ENCODE results near the gene TMA7. TPM values are rescaled to one million over a fixed set of nuclear protein-coding genes. Genes with fewer than 3 reads are reported as not detected.

Gene TMA7
- total and polyA plus RNA-seq, 10 of the 15 experiments (the other 5 are each of a cell fraction or from before 2014, with no cell fraction given) = 319 to 1,760 (median 752) TPM

- TF ChIP-seq MLLT1 (IDR thresholded peaks at IDR 0.05) (no peak; the same call in 1 of the 2 replicates), SMAD5 (IDR thresholded peaks at IDR 0.05; ENCODE audit: low read depth) (no peak), PRDM15 (CRISPR knock-in tag; IDR thresholded peaks at IDR 0.05) (no peak), HDAC2 (IDR thresholded peaks at IDR 0.05) (no peak), E2F4 (IDR thresholded peaks at IDR 0.05; ENCODE audit: low read depth, low read length) (no peak), IKZF1 (conservative IDR thresholded peaks at IDR 0.05) (0 out of 2 replicates have a peak, but pooled peaks have one; percentile 1), CBFB (IDR thresholded peaks at IDR 0.05; ENCODE audit: low read depth) (no peak), NFYB (IDR thresholded peaks at IDR 0.05; ENCODE audit: insufficient read depth, low read depth, low read length) (no peak), NFYA (IDR thresholded peaks at IDR 0.05; ENCODE audit: borderline replicate concordance, low read depth, low read length) (no peak), IRF5 (IDR thresholded peaks at IDR 0.05; ENCODE audit: borderline replicate concordance) (no peak), YY1 (IDR thresholded peaks at IDR 0.05; ENCODE audit: low read depth, low read length) (0 out of 2 replicates have a peak, but pooled peaks have one; percentile 4), SREBF2 (IDR thresholded peaks at IDR 0.05; ENCODE audit: low read length) (no peak), NRF1 (conservative IDR thresholded peaks at IDR 0.05; ENCODE audit: low read depth, low read length) (no peak), SREBF1 (IDR thresholded peaks at IDR 0.05; ENCODE audit: low read length) (no peak), RBBP5 (conservative IDR thresholded peaks at IDR 0.05) (no peak), RAD21 (IDR thresholded peaks at IDR 0.05; ENCODE audit: insufficient read depth, low read depth, low read length) (no peak), SMC3 (IDR thresholded peaks at IDR 0.05; ENCODE audit: borderline replicate concordance, low read length) (0 out of 2 replicates have a peak, but pooled peaks have one; percentile 8), GATAD2B (conservative IDR thresholded peaks at IDR 0.05; ENCODE audit: low read depth) (no peak), CHD1 (IDR thresholded peaks at IDR 0.05; ENCODE audit: low read depth, low read length) (no peak), RAD51 (IDR thresholded peaks at IDR 0.05) (no peak), MTA3 (IDR thresholded peaks at IDR 0.05; ENCODE audit: borderline replicate concordance, low read length) (peak; percentile 45; the same call in 1 of the 2 replicates), CREB1 (IDR thresholded peaks at IDR 0.05; ENCODE audit: low read depth) (no peak), ZNF207 (IDR thresholded peaks at IDR 0.05; ENCODE audit: borderline replicate concordance) (no peak), POLR2AphosphoS5 (IDR thresholded peaks at IDR 0.05; ENCODE audit: low read length) (peak; percentile 40; the same call in 1 of the 2 replicates), MAX (IDR thresholded peaks at IDR 0.05; ENCODE audit: low read depth, low read length) (0 out of 2 replicates have a peak, but pooled peaks have one; percentile 30)
These were observed 26.5 kb downstream of the TMA7 start (continued) for GRCh38 chr3:48466386-48467109.

Data from GM12878 (cell line).